SK-N-SH treated with all-trans-retinoic acid at 6 μM for 48 hours (cell line): ENCODE data around the gene GPC6.

Experiments used
- CSRNP3 ChIP-seq: fragments of 250-450 bp; sonication (Bioruptor Pico); IDR thresholded peaks from 2 replicates; pipeline ENCODE4 v1.5.1; 2021; ENCODE audit warnings: mild to moderate bottlenecking, moderate library complexity
- GLIS3 ChIP-seq: fragments of 250-450 bp; sonication (Bioruptor Pico); IDR thresholded peaks from 2 replicates; pipeline ENCODE4 v1.5.0; 2020; ENCODE audit warnings: mild to moderate bottlenecking, moderate library complexity
- OSR1 ChIP-seq: fragments of 250-450 bp; sonication (Bioruptor Pico); IDR thresholded peaks from 2 replicates; pipeline ENCODE4 v1.8.0; 2022; ENCODE audit warnings: moderate library complexity, mild to moderate bottlenecking, inconsistent platforms
- ZFP30 ChIP-seq: fragments of 450-650 bp; formaldehyde crosslinking; IDR thresholded peaks from 2 replicates; pipeline ENCODE4 v1.5.0; 2022; ENCODE audit warnings: mild to moderate bottlenecking, moderate library complexity

GRCh38 chr13:94269557-94269956, 1043.0 kb downstream of the GPC6 start:
- TF ChIP-seq GLIS3 (CRISPR knock-in tag) (no peak), ZFP30 (no peak), CSRNP3 (no peak), OSR1 (CRISPR knock-in tag) (no peak)
